ENCODE data around the gene GDPD5. TPM values are rescaled to one million over a fixed set of nuclear protein-coding genes. Genes with fewer than 3 reads are reported as not detected.

Gene GDPD5
- polyA plus RNA-seq, 1 experiment: 7.7 TPM

- no peak for DNase-seq (ENCODE audit: low read depth)
- TF ChIP-seq CTCF (IDR thresholded peaks at IDR 0.05; ENCODE audit: insufficient read depth, low read depth, low read length): no peak
- Histone ChIP-seq H3K36me3 (ENCODE audit: control insufficient read depth, insufficient read depth, low read length) (no peaks in the 10 kb centered on the region), H3K27me3 (ENCODE audit: control insufficient read depth, insufficient read depth, low read length) (no peaks in the 10 kb centered on the region), H3K4me3 (ENCODE audit: low read depth, low read length) (no peak overlapping the region)
- CTCF ChIA-PET: interaction anchor here (1.5 to 2.0 kb wide), 3 partner anchors 9 to 40 kb away, joined by 4 to 8 read pairs (median 4); no protein-coding TSS in a partner anchor
- POLR2A ChIA-PET: no interaction called here
These were observed 35.2 kb downstream of the GDPD5 start for GRCh38 chr11:75490221-75491181.

DNA sequence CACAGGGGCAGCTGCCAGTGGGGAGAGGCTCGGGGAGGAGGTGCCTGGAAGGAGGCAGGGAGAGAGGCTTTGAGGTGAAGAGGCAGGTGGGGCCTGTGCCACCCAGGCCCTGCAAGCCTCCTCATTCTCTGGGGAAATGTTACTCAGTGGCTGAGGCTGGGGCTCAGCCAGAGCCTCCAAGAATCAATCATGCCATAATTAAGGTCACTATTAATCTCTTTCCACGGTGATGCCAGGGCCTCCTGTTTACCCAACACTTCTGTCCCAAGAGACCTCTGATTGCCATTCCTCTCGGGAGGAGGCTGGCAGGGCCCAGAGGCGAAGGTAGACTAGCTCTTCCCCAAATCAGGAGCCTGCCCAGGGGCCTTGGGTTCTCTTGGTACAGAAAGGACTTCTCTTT lies 38.4 kb downstream of the GDPD5 start:
- ChIA-PET CTCF (no interaction called here), POLR2A (no interaction called here)
- Histone ChIP-seq H3K4me3 (ENCODE audit: low read depth, low read length) (no peak overlapping the region), H3K27me3 (ENCODE audit: control insufficient read depth, insufficient read depth, low read length) (no peaks in the 10 kb centered on the region), H3K36me3 (ENCODE audit: control insufficient read depth, insufficient read depth, low read length) (no peaks in the 10 kb centered on the region)
- DNase-seq (ENCODE audit: low read depth): no peak
- no peak for TF ChIP-seq CTCF (IDR thresholded peaks at IDR 0.05; ENCODE audit: insufficient read depth, low read depth, low read length)

DNA sequence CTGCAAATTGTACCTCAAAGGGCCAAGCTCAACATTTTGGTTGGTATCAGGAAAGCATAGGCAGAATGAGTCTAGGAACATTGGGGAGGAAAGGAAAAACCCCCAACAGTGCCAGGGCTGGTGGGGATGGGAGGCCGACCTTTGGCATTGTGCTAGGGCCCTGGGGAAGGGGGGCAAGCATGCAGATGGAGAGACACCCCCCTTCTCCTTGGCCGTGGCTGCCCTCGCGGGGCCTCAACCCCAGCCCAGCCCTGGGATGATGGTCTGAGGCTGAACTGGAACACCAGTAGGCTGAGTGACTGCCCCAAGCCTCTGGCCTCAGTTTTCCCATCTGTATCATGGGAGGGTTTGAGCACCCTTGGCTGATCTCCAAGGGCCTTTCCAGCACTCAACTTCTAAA lies 40.0 kb downstream of the GDPD5 start:
- no peak for TF ChIP-seq CTCF (IDR thresholded peaks at IDR 0.05; ENCODE audit: insufficient read depth, low read depth, low read length)
- ChIA-PET POLR2A (no interaction called here), CTCF (no interaction called here)
- Histone ChIP-seq H3K4me3 (ENCODE audit: low read depth, low read length) (no peak overlapping the region), H3K36me3 (ENCODE audit: control insufficient read depth, insufficient read depth, low read length) (no peaks in the 10 kb centered on the region), H3K27me3 (ENCODE audit: control insufficient read depth, insufficient read depth, low read length) (no peaks in the 10 kb centered on the region)
- DNase-seq (ENCODE audit: low read depth): no peak

DNA sequence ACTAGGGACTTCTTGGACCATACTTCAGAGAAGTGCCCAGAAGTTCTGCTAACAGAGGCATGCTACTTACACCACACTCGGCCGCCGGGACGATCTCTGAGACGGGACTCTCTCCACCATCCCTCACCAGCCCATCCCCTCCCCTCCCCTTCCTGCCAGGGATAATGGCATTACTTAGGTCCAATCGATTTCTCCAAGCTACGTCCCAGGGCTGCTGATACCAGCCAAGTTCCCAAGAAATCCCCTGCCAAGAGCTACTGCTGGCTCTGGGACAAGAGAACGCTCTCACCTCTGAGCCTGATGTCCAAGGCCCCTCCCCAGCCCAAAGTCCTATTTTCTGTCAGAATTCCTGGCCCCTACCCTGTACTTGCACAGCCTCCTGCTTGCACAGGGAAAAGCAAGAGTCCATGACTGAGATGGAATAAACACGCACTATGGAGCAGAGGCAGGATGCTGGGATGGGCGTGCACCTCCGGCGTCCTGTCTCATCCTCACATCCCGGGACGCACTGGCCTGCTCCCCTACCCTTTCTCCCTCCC lies 42.7 kb downstream of the GDPD5 start:
- no peak for DNase-seq (ENCODE audit: low read depth)
- no peaks in the 10 kb centered on the region for H3K27me3 ChIP-seq (ENCODE audit: control insufficient read depth, insufficient read depth, low read length)
- TF ChIP-seq CTCF (IDR thresholded peaks at IDR 0.05; ENCODE audit: insufficient read depth, low read depth, low read length): no peak
- no peak overlapping the region for H3K4me3 ChIP-seq (ENCODE audit: low read depth, low read length)
- ChIA-PET POLR2A (no interaction called here), CTCF (no interaction called here)
- no peaks in the 10 kb centered on the region for H3K36me3 ChIP-seq (ENCODE audit: control insufficient read depth, insufficient read depth, low read length)

DNA sequence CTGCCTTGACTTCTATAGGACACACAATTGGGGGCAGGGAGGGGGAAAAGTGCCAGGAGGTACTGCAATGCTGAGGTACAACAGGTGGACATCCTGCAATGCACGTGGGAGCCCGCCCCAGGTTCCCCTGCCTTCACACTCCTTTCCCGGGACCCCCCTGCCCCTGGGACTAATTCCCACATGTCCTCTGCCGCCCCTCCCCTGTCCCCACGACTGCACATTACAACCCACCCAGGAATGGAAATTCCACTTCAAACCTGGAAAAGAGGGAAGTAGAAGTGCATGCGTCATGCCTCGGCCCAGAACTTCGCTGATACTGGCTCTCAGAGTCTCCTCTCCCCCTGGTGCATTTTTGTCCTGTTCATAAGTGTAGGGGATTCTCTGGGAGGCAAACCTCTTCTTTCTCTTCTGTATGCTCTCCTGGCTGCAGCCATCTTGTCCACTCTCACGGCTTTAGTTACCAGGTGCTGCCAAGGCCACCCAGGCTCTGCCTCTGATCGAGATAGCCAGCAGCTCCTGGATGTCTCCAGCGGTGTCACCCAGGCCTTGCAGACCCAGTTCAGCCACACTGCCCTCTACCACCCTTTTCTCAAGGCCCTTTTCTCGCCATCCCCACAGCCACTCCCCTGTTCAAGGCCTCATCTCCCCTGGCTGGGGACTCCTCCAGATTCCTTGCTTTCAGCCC lies 43.7 kb downstream of the GDPD5 start:
- CTCF ChIA-PET: no interaction called here
- POLR2A ChIA-PET: no interaction called here
- no peak for DNase-seq (ENCODE audit: low read depth)
- H3K36me3 ChIP-seq (ENCODE audit: control insufficient read depth, insufficient read depth, low read length): no peaks in the 10 kb centered on the region; the same call in 1 of the 2 replicates
- no peak overlapping the region for H3K4me3 ChIP-seq (ENCODE audit: low read depth, low read length)
- no peak for TF ChIP-seq CTCF (IDR thresholded peaks at IDR 0.05; ENCODE audit: insufficient read depth, low read depth, low read length)
- H3K27me3 ChIP-seq (ENCODE audit: control insufficient read depth, insufficient read depth, low read length): no peaks in the 10 kb centered on the region

All from BJ (cell line).